ENCODE data around the gene OR4F17. TPM values are rescaled to one million over a fixed set of nuclear protein-coding genes. Genes with fewer than 3 reads are reported as not detected.
A peak's percentile ranks its signal among the peaks of the same experiment; 100 is the strongest.
"Not testable (repeated sequence)": the region's sequence is repeated elsewhere in the genome, so short reads cannot be mapped to it uniquely, and the experiment has no call there.

The OR4F17 gene, protein sequence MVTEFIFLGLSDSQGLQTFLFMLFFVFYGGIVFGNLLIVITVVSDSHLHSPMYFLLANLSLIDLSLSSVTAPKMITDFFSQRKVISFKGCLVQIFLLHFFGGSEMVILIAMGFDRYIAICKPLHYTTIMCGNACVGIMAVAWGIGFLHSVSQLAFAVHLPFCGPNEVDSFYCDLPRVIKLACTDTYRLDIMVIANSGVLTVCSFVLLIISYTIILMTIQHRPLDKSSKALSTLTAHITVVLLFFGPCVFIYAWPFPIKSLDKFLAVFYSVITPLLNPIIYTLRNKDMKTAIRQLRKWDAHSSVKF
- total RNA-seq (not detected), total RNA-seq (0 reads per million in 29 experiments)
- total RNA-seq (2013), result not detected

DNA sequence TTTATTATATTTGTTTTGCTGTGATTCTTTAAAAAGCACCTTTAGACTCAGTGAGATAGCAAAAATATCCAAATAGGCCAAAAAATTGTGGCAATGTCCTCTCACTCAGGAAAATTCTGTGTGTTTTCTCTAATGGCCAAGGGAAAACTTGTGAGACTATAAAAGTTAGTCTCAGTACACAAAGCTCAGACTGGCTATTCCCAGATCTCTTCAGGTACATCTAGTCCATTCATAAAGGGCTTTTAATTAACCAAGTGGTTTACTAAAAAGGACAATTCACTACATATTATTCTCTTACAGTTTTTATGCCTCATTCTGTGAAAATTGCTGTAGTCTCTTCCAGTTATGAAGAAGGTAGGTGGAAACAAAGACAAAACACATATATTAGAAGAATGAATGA is at the start of gene OR4F17:
TSS of gene OR4F17 (plus strand) at position 301 of the 400 bp plus-strand sequence. CDS start 3,575 bp downstream, outside the sequence.
- H3K4me1 ChIP-seq (ENCODE audit: control insufficient read depth in 1 of 2, extremely low read depth in 1 of 2, insufficient read depth in 2 of 2, low read length in 2 of 2); H3K36me3 Mint-ChIP-seq; H3K27ac Mint-ChIP-seq; H3K4me3 ChIP-seq (ENCODE audit: control insufficient read depth in 1 of 2, extremely low read depth in 1 of 2, low read length in 1 of 2); H3K36me3 ChIP-seq (ENCODE audit: control insufficient read depth in 2 of 2, extremely low read depth in 1 of 2, insufficient read depth in 1 of 2, low read length in 1 of 2); H3K9me3 ChIP-seq; H3K4me1 Mint-ChIP-seq; H3K27ac ChIP-seq (ENCODE audit: low read length); H3K27me3 Mint-ChIP-seq; POLR2A ChIA-PET; H3K27me3 ChIP-seq (replicated peaks in 1 of 2; ENCODE audit: control insufficient read depth in 2 of 2, extremely low read depth in 1 of 2, insufficient read depth in 2 of 2, low read length in 1 of 2); H3K9me3 Mint-ChIP-seq; DNase-seq; CTCF ChIA-PET; H3K4me3 Mint-ChIP-seq; ATAC-seq (replicated peaks in 1 of 4): not testable (repeated sequence)

DNA sequence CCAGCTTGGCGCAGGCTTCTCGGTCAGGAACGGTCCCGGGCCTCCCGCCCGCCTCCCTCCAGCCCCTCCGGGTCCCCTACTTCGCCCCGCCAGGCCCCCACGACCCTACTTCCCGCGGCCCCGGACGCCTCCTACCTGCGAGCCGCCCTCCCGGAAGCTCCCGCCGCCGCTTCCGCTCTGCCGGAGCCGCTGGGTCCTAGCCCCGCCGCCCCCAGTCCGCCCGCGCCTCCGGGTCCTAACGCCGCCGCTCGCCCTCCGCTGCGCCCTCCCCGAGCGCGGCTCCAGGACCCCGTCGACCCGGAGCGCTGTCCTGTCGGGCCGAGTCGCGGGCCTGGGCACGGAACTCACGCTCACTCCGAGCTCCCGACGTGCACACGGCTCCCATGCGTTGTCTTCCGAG is 36.1 kb upstream of the OR4F17 start:
- H3K4me1 ChIP-seq (ENCODE audit: control insufficient read depth in 1 of 2, extremely low read depth in 1 of 2, insufficient read depth in 2 of 2, low read length in 2 of 2); H3K4me1 Mint-ChIP-seq; POLR2A ChIA-PET; H3K36me3 ChIP-seq (ENCODE audit: control insufficient read depth in 2 of 2, extremely low read depth in 1 of 2, insufficient read depth in 1 of 2, low read length in 1 of 2); H3K9me3 Mint-ChIP-seq; CTCF ChIA-PET; H3K27ac Mint-ChIP-seq; H3K4me3 ChIP-seq (ENCODE audit: control insufficient read depth in 1 of 2, extremely low read depth in 1 of 2, low read length in 1 of 2); H3K4me3 Mint-ChIP-seq; H3K27me3 ChIP-seq (replicated peaks in 1 of 2; ENCODE audit: control insufficient read depth in 2 of 2, extremely low read depth in 1 of 2, insufficient read depth in 2 of 2, low read length in 1 of 2); H3K36me3 Mint-ChIP-seq; H3K9me3 ChIP-seq; ATAC-seq (replicated peaks in 1 of 4); H3K27me3 Mint-ChIP-seq; H3K27ac ChIP-seq (ENCODE audit: low read length): not testable (repeated sequence)
- DNase-seq, result peak in 29 of 35 experiments; percentile 2 to 64 (median 16)
- no CpG with 5 or more reads among the region's 54 CpGs for WGBS (ENCODE audit: insufficient coverage)

DNA sequence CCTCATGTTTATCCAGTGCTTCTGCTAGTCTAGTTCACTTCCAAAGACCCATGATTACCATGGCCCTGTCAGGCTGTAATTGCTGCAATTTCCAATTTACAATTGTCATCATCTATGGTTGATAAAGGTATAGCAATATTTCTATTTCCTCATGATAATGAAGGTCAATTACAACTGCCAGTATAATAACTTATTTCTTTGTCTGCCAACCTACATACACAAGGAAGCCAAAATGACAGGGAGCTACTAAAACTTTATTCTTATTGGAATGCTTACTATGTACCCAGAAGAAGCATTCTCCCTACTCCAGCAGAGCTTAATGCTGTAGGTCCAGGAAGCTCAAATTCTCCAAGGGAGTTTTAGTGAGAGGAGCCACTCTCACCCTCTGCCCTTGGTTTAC is 24.0 kb upstream of the OR4F17 start:
- POLR2A ChIA-PET; H3K4me3 ChIP-seq (ENCODE audit: control insufficient read depth in 1 of 2, extremely low read depth in 1 of 2, low read length in 1 of 2); H3K36me3 ChIP-seq (ENCODE audit: control insufficient read depth in 2 of 2, extremely low read depth in 1 of 2, insufficient read depth in 1 of 2, low read length in 1 of 2); H3K4me3 Mint-ChIP-seq; DNase-seq; H3K36me3 Mint-ChIP-seq; H3K4me1 ChIP-seq (ENCODE audit: control insufficient read depth in 1 of 2, extremely low read depth in 1 of 2, insufficient read depth in 2 of 2, low read length in 2 of 2); H3K27me3 ChIP-seq (replicated peaks in 1 of 2; ENCODE audit: control insufficient read depth in 2 of 2, extremely low read depth in 1 of 2, insufficient read depth in 2 of 2, low read length in 1 of 2); H3K4me1 Mint-ChIP-seq; H3K27ac ChIP-seq (ENCODE audit: low read length); H3K9me3 Mint-ChIP-seq; H3K27ac Mint-ChIP-seq; CTCF ChIA-PET; H3K9me3 ChIP-seq; ATAC-seq (replicated peaks in 1 of 4); H3K27me3 Mint-ChIP-seq: not testable (repeated sequence)

DNA sequence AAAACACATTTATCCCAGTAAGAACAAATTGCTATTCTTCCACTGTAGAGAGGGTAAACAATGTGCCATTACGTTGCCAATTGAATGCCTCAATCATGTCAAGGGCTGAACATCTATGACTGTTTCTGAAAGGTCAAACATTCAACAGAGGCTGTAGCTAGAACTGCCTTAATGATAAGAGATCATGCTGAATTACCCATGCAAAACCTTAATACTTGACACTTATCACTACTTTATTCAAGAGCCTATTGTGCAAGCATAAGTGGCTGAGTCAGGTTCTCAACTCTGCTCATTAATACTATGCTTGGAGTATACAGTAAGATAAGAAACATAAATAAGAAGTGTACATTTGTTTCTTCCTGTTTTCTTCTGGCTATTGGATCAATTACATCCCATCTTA is 23.3 kb upstream of the OR4F17 start:
- H3K9me3 ChIP-seq; H3K4me3 ChIP-seq (ENCODE audit: control insufficient read depth in 1 of 2, extremely low read depth in 1 of 2, low read length in 1 of 2); H3K4me1 Mint-ChIP-seq; CTCF ChIA-PET; POLR2A ChIA-PET; H3K36me3 ChIP-seq (ENCODE audit: control insufficient read depth in 2 of 2, extremely low read depth in 1 of 2, insufficient read depth in 1 of 2, low read length in 1 of 2); H3K27ac Mint-ChIP-seq; H3K27me3 ChIP-seq (replicated peaks in 1 of 2; ENCODE audit: control insufficient read depth in 2 of 2, extremely low read depth in 1 of 2, insufficient read depth in 2 of 2, low read length in 1 of 2); DNase-seq; H3K4me3 Mint-ChIP-seq; H3K4me1 ChIP-seq (ENCODE audit: control insufficient read depth in 1 of 2, extremely low read depth in 1 of 2, insufficient read depth in 2 of 2, low read length in 2 of 2); H3K27ac ChIP-seq (ENCODE audit: low read length); H3K9me3 Mint-ChIP-seq; H3K36me3 Mint-ChIP-seq; ATAC-seq (replicated peaks in 1 of 4); H3K27me3 Mint-ChIP-seq: not testable (repeated sequence)
- no CpG with 5 or more reads among the region's 1 CpG for WGBS (ENCODE audit: insufficient coverage)

DNA sequence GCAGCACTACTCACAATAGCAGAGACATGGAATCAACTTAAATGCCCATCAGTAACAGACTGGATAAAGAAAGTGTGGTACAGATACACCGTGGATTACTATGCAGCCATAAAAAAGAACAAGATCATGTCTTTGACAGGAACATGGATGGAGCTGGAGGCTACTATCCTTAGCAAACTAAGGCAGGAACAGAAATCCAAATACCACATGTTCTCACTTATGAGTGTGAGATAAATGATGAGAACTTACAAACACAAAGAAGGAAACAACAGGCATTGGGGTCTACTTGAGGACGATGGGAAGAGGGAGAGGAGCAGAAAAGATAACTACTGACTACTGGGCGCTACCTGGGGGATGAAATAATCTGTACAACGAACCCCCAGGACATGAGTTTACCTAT is 16.2 kb upstream of the OR4F17 start:
- H3K27ac ChIP-seq (ENCODE audit: low read length); H3K4me1 Mint-ChIP-seq; CTCF ChIA-PET; H3K27me3 Mint-ChIP-seq; H3K27ac Mint-ChIP-seq; H3K4me3 Mint-ChIP-seq; H3K27me3 ChIP-seq (replicated peaks in 1 of 2; ENCODE audit: control insufficient read depth in 2 of 2, extremely low read depth in 1 of 2, insufficient read depth in 2 of 2, low read length in 1 of 2); DNase-seq; H3K4me1 ChIP-seq (ENCODE audit: control insufficient read depth in 1 of 2, extremely low read depth in 1 of 2, insufficient read depth in 2 of 2, low read length in 2 of 2); POLR2A ChIA-PET; H3K36me3 ChIP-seq (ENCODE audit: control insufficient read depth in 2 of 2, extremely low read depth in 1 of 2, insufficient read depth in 1 of 2, low read length in 1 of 2); H3K4me3 ChIP-seq (ENCODE audit: control insufficient read depth in 1 of 2, extremely low read depth in 1 of 2, low read length in 1 of 2); H3K9me3 Mint-ChIP-seq; H3K36me3 Mint-ChIP-seq; ATAC-seq (replicated peaks in 1 of 4); H3K9me3 ChIP-seq: not testable (repeated sequence)
- no CpG with 5 or more reads among the region's 4 CpGs for WGBS (ENCODE audit: insufficient coverage)

DNA sequence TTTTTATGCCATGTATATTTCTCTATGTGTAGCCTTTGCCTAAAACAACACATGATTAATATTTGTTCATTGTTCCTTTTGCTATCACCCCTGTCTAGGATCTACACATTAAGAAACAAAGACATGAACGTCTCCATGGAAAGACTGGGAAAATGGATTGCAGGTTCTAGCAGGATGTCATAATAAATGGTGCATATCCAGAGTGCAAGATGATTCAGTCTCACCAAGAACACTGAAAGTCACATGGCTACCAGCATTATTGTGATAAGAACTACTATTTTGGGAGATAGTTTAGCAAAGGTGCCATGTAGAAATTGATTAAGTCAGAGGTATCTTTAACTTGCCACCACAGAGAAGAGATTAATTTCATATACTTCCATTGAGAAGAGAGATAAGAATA is 12.1 kb upstream of the OR4F17 start:
- POLR2A ChIA-PET; H3K4me3 ChIP-seq (ENCODE audit: control insufficient read depth in 1 of 2, extremely low read depth in 1 of 2, low read length in 1 of 2); ATAC-seq (replicated peaks in 1 of 4); H3K36me3 ChIP-seq (ENCODE audit: control insufficient read depth in 2 of 2, extremely low read depth in 1 of 2, insufficient read depth in 1 of 2, low read length in 1 of 2); CTCF ChIA-PET; H3K4me1 Mint-ChIP-seq; H3K36me3 Mint-ChIP-seq; H3K4me3 Mint-ChIP-seq; H3K27ac Mint-ChIP-seq; H3K9me3 Mint-ChIP-seq; H3K27me3 Mint-ChIP-seq; H3K4me1 ChIP-seq (ENCODE audit: control insufficient read depth in 1 of 2, extremely low read depth in 1 of 2, insufficient read depth in 2 of 2, low read length in 2 of 2); H3K27me3 ChIP-seq (replicated peaks in 1 of 2; ENCODE audit: control insufficient read depth in 2 of 2, extremely low read depth in 1 of 2, insufficient read depth in 2 of 2, low read length in 1 of 2); H3K9me3 ChIP-seq; H3K27ac ChIP-seq (ENCODE audit: low read length); DNase-seq: not testable (repeated sequence)
- WGBS (ENCODE audit: insufficient coverage), result no CpG with 5 or more reads among the region's 1 CpG

DNA sequence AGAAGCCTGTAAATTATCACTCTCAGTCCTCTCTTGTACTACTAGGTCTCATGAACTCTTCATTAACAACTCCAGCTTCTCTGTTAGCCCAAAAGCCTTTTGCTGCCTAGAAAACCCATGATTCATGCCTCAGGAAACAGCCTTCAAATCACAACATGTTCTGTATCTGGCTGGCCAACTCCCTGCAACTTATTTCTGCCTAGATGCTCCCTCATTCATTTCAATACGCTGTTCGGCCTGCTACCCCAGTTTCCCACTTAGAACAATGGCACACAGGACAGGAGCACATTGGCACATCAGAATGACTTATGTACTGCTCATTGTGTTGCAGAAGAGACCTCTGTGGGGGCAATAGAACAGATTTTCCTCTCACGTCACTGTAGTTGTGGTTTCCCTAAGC is 9.3 kb upstream of the OR4F17 start:
- H3K27ac ChIP-seq (ENCODE audit: low read length); ATAC-seq (replicated peaks in 1 of 4); H3K4me1 Mint-ChIP-seq; CTCF ChIA-PET; DNase-seq; H3K4me1 ChIP-seq (ENCODE audit: control insufficient read depth in 1 of 2, extremely low read depth in 1 of 2, insufficient read depth in 2 of 2, low read length in 2 of 2); H3K27me3 ChIP-seq (replicated peaks in 1 of 2; ENCODE audit: control insufficient read depth in 2 of 2, extremely low read depth in 1 of 2, insufficient read depth in 2 of 2, low read length in 1 of 2); H3K9me3 ChIP-seq; H3K36me3 Mint-ChIP-seq; H3K4me3 ChIP-seq (ENCODE audit: control insufficient read depth in 1 of 2, extremely low read depth in 1 of 2, low read length in 1 of 2); H3K27me3 Mint-ChIP-seq; H3K36me3 ChIP-seq (ENCODE audit: control insufficient read depth in 2 of 2, extremely low read depth in 1 of 2, insufficient read depth in 1 of 2, low read length in 1 of 2); POLR2A ChIA-PET; H3K4me3 Mint-ChIP-seq; H3K9me3 Mint-ChIP-seq; H3K27ac Mint-ChIP-seq: not testable (repeated sequence)
- WGBS (ENCODE audit: insufficient coverage), result no CpG with 5 or more reads among the region's 3 CpGs

Measured in T-cell (primary cell).